A673 (cell line): ENCODE data around the gene AKAP12. TPM values are rescaled to one million over a fixed set of nuclear protein-coding genes. Genes with fewer than 3 reads are reported as not detected.
A peak's percentile ranks its signal among the peaks of the same experiment; 100 is the strongest.

ENCODE experiments used
- BruUV-seq: library from RNA; stranded (reverse); fragments of 400-500 nt; replicated peaks from 2 replicates; lab custom pipeline; 2021; lab: Mats Ljungman, UMichigan
- CTCF ChIA-PET: fragments of 300-600 bp; sonication (Branson Sonifier 250); formaldehyde crosslinking; loops from one replicate; lab custom pipeline; 2022; ENCODE audit warnings: antibody characterized with exemption; lab: Charles Lee
- POLR2A ChIA-PET: fragments of 300-600 bp; sonication (Branson Sonifier 250); formaldehyde crosslinking; loops from one replicate; lab custom pipeline; 2022; ENCODE audit warnings: antibody characterized with exemption; ENCODE audit not compliant: low non-redundant PET; lab: Charles Lee
- DNase-seq: peaks from one replicate; pipeline ENCODE4 v3.0.0-alpha.2; 2015; ENCODE audit warnings: low spot score
- H3K27ac ChIP-seq: fragments of 200-600 bp; sonication (generic); 2 replicates; pipeline ENCODE4 v1.5.1; 2016; ENCODE audit warnings: mixed run types, low read depth, mild to moderate bottlenecking, mixed read lengths, antibody characterized with exemption, low read length; ENCODE audit not compliant: poor library complexity, severe bottlenecking
- H3K27me3 ChIP-seq: fragments of 200-600 bp; sonication (generic); replicated peaks from 2 replicates; pipeline ENCODE4 v1.6.1; 2017; ENCODE audit warnings: mixed run types, low read depth, mild to moderate bottlenecking, mixed read lengths, antibody characterized with exemption, low read length; ENCODE audit not compliant: insufficient read depth, poor library complexity
- H3K36me3 ChIP-seq: fragments of 200-600 bp; sonication (generic); 2 replicates; pipeline ENCODE4 v1.6.1; 2016; ENCODE audit warnings: mixed run types, mild to moderate bottlenecking, mixed read lengths, antibody characterized with exemption, low read length; ENCODE audit not compliant: insufficient read depth, poor library complexity, severe bottlenecking
- H3K4me1 ChIP-seq: fragments of 200-600 bp; sonication (generic); 2 replicates; pipeline ENCODE4 v1.6.1; 2017; ENCODE audit warnings: mixed run types, mild to moderate bottlenecking, mixed read lengths, antibody characterized with exemption, low read length; ENCODE audit not compliant: insufficient read depth, poor library complexity, severe bottlenecking
- H3K4me3 ChIP-seq: fragments of 200-600 bp; sonication (generic); 2 replicates; pipeline ENCODE4 v1.5.1; 2016; ENCODE audit warnings: low read depth, mixed run types, mild to moderate bottlenecking, mixed read lengths, low read length; ENCODE audit not compliant: poor library complexity, severe bottlenecking
- H3K9me3 ChIP-seq: fragments of 200-600 bp; sonication (generic); 2 replicates; pipeline ENCODE4 v1.6.1; 2016; ENCODE audit warnings: mixed run types, low read depth, mild to moderate bottlenecking, mixed read lengths, antibody characterized with exemption, low read length; ENCODE audit not compliant: poor library complexity, severe bottlenecking
- CTCF ChIP-seq: fragments of 300-800, 200-600 bp; sonication (generic); conservative IDR thresholded peaks from 2 replicates; pipeline ENCODE4 v1.5.1; 2017; ENCODE audit warnings: low read depth, mild to moderate bottlenecking, antibody characterized with exemption, low read length, moderate library complexity, mixed read lengths
- EZH2 ChIP-seq: fragments of 200-600 bp; sonication (generic); IDR thresholded peaks from 2 replicates; pipeline ENCODE4 v1.6.1; 2017; ENCODE audit warnings: borderline replicate concordance, low read depth, mild to moderate bottlenecking, mixed read lengths, antibody characterized with exemption, low read length; ENCODE audit not compliant: poor library complexity, severe bottlenecking
- intact Hi-C: fragments of 100-400 bp; cut with micrococcal nuclease; formaldehyde crosslinking; loops from one replicate; pipeline ENCODE4 v1.10.0; 2022; ENCODE audit not compliant: unreplicated experiment
- total RNA-seq: library from RNA; stranded (reverse); gene quantifications from 2 replicates; pipeline ENCODE4 v1.2.3, GENCODE V29; 2021

The AKAP12 gene
- total RNA-seq, 1 experiment from 2014 or later: 37.3 TPM

DNA sequence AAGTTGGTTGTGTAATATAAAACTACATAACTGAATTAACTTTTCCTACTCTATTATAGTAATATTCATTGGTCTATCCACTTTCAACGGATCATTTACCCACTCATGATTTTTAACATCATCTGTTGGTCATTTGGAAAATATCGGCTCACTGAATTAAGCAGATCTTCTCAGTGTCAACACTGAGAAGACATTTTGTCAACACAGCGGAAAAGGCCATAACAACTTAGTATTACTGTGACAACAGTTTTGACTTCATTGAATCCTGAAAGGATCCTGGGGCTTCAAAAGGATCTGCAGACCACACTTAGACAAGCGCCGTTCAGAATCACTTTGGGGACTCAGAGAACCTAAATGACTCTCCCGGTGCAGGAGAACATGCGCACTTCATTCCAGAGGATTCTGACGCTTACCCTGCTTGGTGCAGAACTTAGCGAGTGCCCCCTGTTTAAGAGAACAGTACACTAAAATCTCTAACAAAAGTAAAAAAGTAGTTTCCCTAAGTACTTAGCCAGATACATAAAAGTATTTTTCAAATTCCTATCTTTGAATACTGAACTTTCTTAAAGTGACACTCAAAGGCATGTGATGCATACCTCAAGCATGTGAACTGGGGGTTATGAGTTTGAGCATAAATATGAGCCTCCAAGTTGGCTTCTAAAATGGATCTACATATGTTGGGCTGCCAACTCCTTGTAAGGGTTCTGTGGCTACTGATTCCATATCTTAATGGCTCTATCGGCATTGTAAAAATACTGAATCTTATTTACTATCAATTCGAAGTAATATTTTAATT lies 147.6 kb downstream of the AKAP12 start:
- BruUV-seq: no TSS peak
- Histone ChIP-seq H3K4me1 (peaks cover 27% of the 10 kb centered on the region), H3K27ac (peak overlapping the region; percentile 12), H3K4me3 (no peak overlapping the region), H3K36me3 (no peaks in the 10 kb centered on the region), H3K9me3 (no peaks in the 10 kb centered on the region), H3K27me3 (no peaks in the 10 kb centered on the region)
- POLR2A ChIA-PET: no interaction called here
- CTCF ChIA-PET: no interaction called here
- intact Hi-C loops: no loop called here
- no peak for DNase-seq
- TF ChIP-seq EZH2: no peak
- no peak for TF ChIP-seq CTCF

DNA sequence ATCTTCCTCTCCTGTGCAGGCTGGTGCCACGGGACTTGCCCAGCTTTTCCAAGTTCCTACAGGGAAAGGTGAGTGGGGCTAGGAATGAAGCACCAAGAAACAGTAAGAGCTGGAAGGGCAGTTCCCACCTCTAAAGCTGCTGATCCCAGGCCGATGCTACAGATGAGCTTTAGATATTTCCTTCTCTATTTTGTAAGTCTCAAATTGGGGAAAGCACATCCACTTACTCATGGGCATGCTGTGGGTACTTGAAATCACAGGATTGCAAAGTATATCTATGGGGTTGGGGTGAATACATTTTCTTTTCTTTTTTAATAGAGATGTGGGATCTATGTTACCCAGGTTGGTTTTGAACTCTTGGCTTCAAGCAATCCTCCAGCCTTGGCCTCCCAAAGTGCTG lies 148.5 kb downstream of the AKAP12 start:
- CTCF ChIA-PET: no interaction called here
- H3K4me3 ChIP-seq: no peak overlapping the region
- no TSS peak for BruUV-seq
- peaks cover 35% of the 10 kb centered on the region for H3K4me1 ChIP-seq
- no peaks in the 10 kb centered on the region for H3K9me3 ChIP-seq
- H3K27me3 ChIP-seq: no peaks in the 10 kb centered on the region
- H3K36me3 ChIP-seq: peaks cover under 1% of the 10 kb centered on the region
- intact Hi-C loops: no loop called here
- TF ChIP-seq EZH2: no peak
- TF ChIP-seq CTCF: no peak
- peak overlapping the region; percentile 12 for H3K27ac ChIP-seq
- DNase-seq: no peak
- POLR2A ChIA-PET: no interaction called here

- Histone ChIP-seq H3K27ac (peak overlapping the region; percentile 99), H3K9me3 (no peaks in the 10 kb centered on the region), H3K36me3 (peaks cover 8% of the 10 kb centered on the region), H3K27me3 (no peaks in the 10 kb centered on the region), H3K4me1 (peaks cover 35% of the 10 kb centered on the region), H3K4me3 (peak overlapping the region; percentile 97)
- ChIA-PET CTCF (interaction anchor here (0.5 to 0.8 kb wide), 2 partner anchors 48 to 971 kb away, joined by 4 to 5 read pairs; no protein-coding TSS in a partner anchor), POLR2A (no interaction called here)
- TF ChIP-seq CTCF (no peak), EZH2 (no peak)
- intact Hi-C loops: no loop called here
- BruUV-seq: TSS peak; percentile 54
- no peak for DNase-seq
Measured at GRCh38 chr6:151388997-151389617, 149.3 kb downstream of the AKAP12 start.
